Psoas muscle (tissue), 8 donors: ENCODE measurements around the gene GZF1. TPM values are rescaled to one million over a fixed set of nuclear protein-coding genes. Genes with fewer than 3 reads are reported as not detected.

Experiments used
- ATAC-seq, 4 donors: fragments of 200-7000 bp; cut with Tn5 transposase; one replicate each; pipeline ENCODE4 v1.9.1; 2020; ENCODE audit warnings: moderate library complexity in 3 of 4, mild to moderate bottlenecking in 2 of 4
- DNase-seq, 2 donors: peaks; one replicate each; pipeline ENCODE4 v3.0.0-alpha.2; 2020
- H3K27ac ChIP-seq: fragments of 200-600 bp; one replicate; pipeline ENCODE4 v1.8.0; 2022
- H3K27me3 ChIP-seq, 3 donors: fragments of 200-600 bp in 1 of 3; one replicate each; pipeline versions ENCODE4 v1.6.1 to v1.8.0; 2013 to 2022; ENCODE audit warnings: low read length in 2 of 3, mild to moderate bottlenecking in 2 of 3, moderate library complexity in 1 of 3; ENCODE audit not compliant: insufficient read depth in 3 of 3
- H3K36me3 ChIP-seq, 2 donors: fragments of 200-600 bp in 1 of 2; one replicate each; pipeline versions ENCODE4 v1.6.1 to v1.8.0; 2013 to 2022; ENCODE audit warnings: low read depth in 1 of 2, mild to moderate bottlenecking in 1 of 2, moderate library complexity in 1 of 2; ENCODE audit not compliant: insufficient read depth in 1 of 2
- H3K4me1 ChIP-seq: fragments of 200-600 bp; one replicate; pipeline ENCODE4 v1.8.0; 2022
- H3K4me3 ChIP-seq: fragments of 200-600 bp; one replicate; pipeline ENCODE4 v1.8.0; 2022; ENCODE audit warnings: mild to moderate bottlenecking
- H3K9me3 ChIP-seq: fragments of 200-600 bp; one replicate; pipeline ENCODE4 v1.8.0; 2022
- WGBS, 3 donors: extraction: QIAGEN DNeasy Blood & Tissue Kit; methylation state at CpG; one replicate each; pipeline versions ENCODE4 v1.1.6 to v1.1.7; 2013; 5-methylcytosine and 5-hydroxymethylcytosine counted together
- intact Hi-C, 2 donors: fragments of 100-400 bp; cut with DNase I; formaldehyde crosslinking; loops; one replicate each; pipeline versions ENCODE4 v1.11.0 to v1.14.2; 2022
- polyA plus RNA-seq, 3 donors: library from polyadenylated mRNA; stranded (reverse); fragments of 200-250 nt; gene quantifications; one replicate each; pipeline ENCODE4 v1.2.3, GENCODE V29; 2013
- total RNA-seq, 4 donors: library from RNA; stranded (reverse); fragmentation: NEBNext Ultra II Directional in 2 of 4; extraction: Animal tissue kit (Norgen Biotek cat#: 25700) in 2 of 4; gene quantifications; one replicate each; pipeline versions ENCODE4 v1.2.1 to v1.2.4, GENCODE V29; 2021 to 2023
- TF ChIP-seq, protein P1 (sequence below): fragments of 200-600 bp; IDR thresholded peaks from one replicate; pipeline ENCODE4 v1.8.0; 2022; ENCODE audit warnings: antibody characterized with exemption
- donor health status: healthy with polysubstance abuse.
- donor health status: DM: no; HTN: no; CAD: no; lungs with moderate emphysema.
- donor health status: Bipolar disorder and iron deficiency.
- donor health status: healthy.
- donor health status: DM: yes; HTN: yes; CAD: no.
- donor health status: DM: no; HTN: no; CAD: no.
- donor health status: DM: no; HTN: no; CAD: no.
- donor health status: DM: yes; HTN: yes; CAD: no.

Gene GZF1
- total and polyA plus RNA-seq, 7 donors = 5.3 to 20.7 (median 10.5) TPM

DNA sequence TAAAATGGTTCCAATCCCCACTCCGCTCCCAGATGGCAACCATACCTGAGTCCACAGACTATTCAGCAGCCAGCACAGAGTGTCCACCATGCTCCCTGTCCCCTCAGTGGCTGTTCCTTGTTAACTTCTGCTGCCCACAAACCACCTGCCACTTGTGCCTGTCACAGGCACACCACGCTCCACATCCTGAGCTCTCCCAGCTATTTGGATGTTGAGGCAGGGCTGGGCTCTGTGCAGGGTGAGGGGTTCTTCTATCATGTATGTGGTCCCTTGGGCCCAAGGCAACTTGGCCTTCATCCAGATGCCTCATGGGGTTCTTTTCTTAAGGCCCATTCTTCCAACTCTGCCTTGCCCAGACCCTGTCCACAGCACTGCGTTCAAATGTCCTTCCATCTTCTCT is 45.4 kb upstream of the GZF1 start:
- Histone ChIP-seq H3K9me3 (no peaks in the 10 kb centered on the region), H3K27ac (no peak overlapping the region), H3K36me3 (no peaks in the 10 kb centered on the region), H3K4me3 (no peak overlapping the region), H3K4me1 (no peaks in the 10 kb centered on the region), H3K27me3 (peaks cover 0 to 2% (median 0%) of the 10 kb centered on the region in 3 donors)
- DNase-seq (no peak), ATAC-seq (no peak)
- WGBS, 3 donors = 92 to 98% (median 95%) methylated on average over 3 of the region's 3 CpGs
- TF ChIP-seq, protein P1, sequence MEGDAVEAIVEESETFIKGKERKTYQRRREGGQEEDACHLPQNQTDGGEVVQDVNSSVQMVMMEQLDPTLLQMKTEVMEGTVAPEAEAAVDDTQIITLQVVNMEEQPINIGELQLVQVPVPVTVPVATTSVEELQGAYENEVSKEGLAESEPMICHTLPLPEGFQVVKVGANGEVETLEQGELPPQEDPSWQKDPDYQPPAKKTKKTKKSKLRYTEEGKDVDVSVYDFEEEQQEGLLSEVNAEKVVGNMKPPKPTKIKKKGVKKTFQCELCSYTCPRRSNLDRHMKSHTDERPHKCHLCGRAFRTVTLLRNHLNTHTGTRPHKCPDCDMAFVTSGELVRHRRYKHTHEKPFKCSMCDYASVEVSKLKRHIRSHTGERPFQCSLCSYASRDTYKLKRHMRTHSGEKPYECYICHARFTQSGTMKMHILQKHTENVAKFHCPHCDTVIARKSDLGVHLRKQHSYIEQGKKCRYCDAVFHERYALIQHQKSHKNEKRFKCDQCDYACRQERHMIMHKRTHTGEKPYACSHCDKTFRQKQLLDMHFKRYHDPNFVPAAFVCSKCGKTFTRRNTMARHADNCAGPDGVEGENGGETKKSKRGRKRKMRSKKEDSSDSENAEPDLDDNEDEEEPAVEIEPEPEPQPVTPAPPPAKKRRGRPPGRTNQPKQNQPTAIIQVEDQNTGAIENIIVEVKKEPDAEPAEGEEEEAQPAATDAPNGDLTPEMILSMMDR = no peak
- intact Hi-C loops = no loop called here

DNA sequence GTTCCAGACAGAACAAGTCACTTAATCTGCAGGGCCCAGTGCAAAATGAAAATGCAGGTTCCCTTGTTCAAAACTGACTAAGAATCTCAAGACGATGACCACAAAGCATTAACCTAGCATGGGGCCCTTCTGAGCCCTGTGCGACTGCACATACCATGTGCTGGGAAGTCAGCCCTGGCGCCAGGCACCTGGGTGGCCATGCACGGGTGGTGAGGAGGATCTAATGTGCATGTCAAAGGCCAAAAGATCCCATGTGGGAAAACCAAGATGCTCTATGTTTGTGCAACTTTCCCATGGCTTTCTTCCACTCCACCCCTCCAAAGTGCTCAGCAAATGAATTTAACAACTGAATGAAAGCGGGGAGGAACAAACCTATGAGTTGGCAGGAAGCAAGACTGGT is 44.9 kb upstream of the GZF1 start:
- Histone ChIP-seq H3K4me3 (no peak overlapping the region), H3K36me3 (no peaks in the 10 kb centered on the region), H3K27ac (no peak overlapping the region), H3K4me1 (no peaks in the 10 kb centered on the region), H3K27me3 (peaks cover 0 to 2% (median 0%) of the 10 kb centered on the region in 3 donors), H3K9me3 (no peaks in the 10 kb centered on the region)
- 79 to 91% (median 84%) methylated on average over 5 of the region's 5 CpGs for WGBS, 3 donors
- DNase-seq (no peak), ATAC-seq (no peak)
- TF ChIP-seq, protein P1 = no peak
- intact Hi-C loops = no loop called here

DNA sequence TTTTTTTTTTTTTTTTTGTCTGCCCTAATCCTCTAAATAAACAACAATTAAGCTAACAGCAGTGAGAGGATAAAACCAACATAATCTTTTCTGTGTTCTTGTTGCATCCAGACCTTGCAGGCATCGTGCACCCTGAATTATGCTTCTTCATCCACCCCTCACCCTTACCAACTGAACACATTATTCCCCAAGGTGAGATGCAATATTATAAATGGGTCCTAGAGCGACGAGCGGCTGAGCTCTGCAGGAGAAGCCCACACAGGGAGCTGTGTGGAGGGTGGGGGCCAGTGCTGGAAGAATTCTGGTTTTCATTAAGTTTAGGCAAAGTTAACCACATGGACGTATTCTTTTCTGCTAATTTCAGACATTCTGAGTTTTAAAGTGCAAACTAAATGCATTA is 43.6 kb upstream of the GZF1 start:
- DNase-seq (no peak), ATAC-seq (no peak)
- WGBS, 3 donors = 86 to 91% (median 86%) methylated on average over 5 of the region's 5 CpGs
- intact Hi-C loops = no loop called here
- Histone ChIP-seq H3K9me3 (no peaks in the 10 kb centered on the region), H3K4me3 (no peak overlapping the region), H3K27ac (no peak overlapping the region), H3K36me3 (no peaks in the 10 kb centered on the region), H3K27me3 (peaks cover 0 to 2% (median 0%) of the 10 kb centered on the region in 3 donors), H3K4me1 (no peaks in the 10 kb centered on the region)
- TF ChIP-seq, protein P1 = no peak

DNA sequence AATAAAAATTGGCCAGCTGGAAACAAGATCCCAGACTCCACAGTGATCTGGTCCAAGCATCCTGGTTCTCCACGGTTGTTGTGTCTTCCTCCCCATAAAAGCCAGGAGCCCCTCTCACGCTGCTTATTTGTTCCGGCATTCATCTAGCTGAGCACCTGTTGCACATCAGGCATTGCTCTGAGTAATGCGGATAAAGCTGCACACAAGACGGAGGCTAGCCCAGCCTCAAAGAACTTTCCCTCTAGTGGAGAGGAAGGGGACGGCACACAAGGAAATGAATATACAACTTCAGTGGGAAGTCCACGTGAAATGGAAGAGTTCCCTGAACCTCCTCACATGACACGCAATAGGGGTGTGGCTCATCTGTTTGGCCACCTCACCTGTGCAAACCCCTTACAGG is 41.7 kb upstream of the GZF1 start:
- H3K4me3 ChIP-seq = no peak overlapping the region
- H3K27ac ChIP-seq = no peak overlapping the region
- peaks cover 0 to 2% (median 0%) of the 10 kb centered on the region in 3 donors for H3K27me3 ChIP-seq
- WGBS, 3 donors = 43 to 65% (median 49%) methylated on average over 8 of the region's 8 CpGs
- ATAC-seq = no peak
- no peaks in the 10 kb centered on the region for H3K36me3 ChIP-seq
- no peak for DNase-seq
- H3K9me3 ChIP-seq = no peaks in the 10 kb centered on the region
- no peaks in the 10 kb centered on the region for H3K4me1 ChIP-seq
- intact Hi-C loops = no loop called here
- TF ChIP-seq, protein P1 = no peak

DNA sequence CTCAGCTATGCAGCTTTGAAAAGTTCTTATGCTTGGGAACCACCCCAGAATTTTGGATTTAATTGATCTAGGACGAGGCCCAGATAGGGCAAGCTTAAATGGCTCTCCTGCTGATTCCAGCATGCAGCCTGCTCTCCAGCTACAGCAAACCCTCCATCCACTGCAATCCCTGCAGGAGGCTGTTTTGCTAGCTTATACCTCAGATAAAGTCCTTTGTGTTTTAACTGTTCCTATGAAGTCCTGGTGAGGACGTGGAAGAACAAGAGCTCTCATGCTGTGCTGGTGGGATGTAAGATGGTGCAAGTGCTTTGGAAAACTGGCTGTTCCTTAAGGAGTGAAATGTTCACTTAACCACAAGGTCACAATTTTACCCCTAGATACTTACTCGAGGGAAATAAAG is 36.9 kb upstream of the GZF1 start:
- Histone ChIP-seq H3K27ac (no peak overlapping the region), H3K4me1 (no peaks in the 10 kb centered on the region), H3K36me3 (no peaks in the 10 kb centered on the region), H3K9me3 (no peaks in the 10 kb centered on the region), H3K27me3 (peaks cover 0 to 2% (median 0%) of the 10 kb centered on the region in 3 donors), H3K4me3 (no peak overlapping the region)
- ATAC-seq = no peak
- 86 to 91% (median 89%) methylated on average over 3 of the region's 3 CpGs for WGBS, 3 donors
- TF ChIP-seq, protein P1 = no peak
- intact Hi-C loops = no loop called here
- DNase-seq = no peak
